Right lobe of liver (tissue), 6 donors: ENCODE results near the gene SUB1. TPM values are rescaled to one million over a fixed set of nuclear protein-coding genes. Genes with fewer than 3 reads are reported as not detected.

Source experiments
- ATAC-seq, 4 donors: fragments of 200-7000 bp; cut with Tn5 transposase; one replicate each; pipeline ENCODE4 v1.9.1; 2020; ENCODE audit warnings: mild to moderate bottlenecking in 4 of 4, moderate library complexity in 4 of 4
- DNase-seq, 3 donors: peaks; one replicate each; pipeline ENCODE4 v3.0.0-alpha.2; 2020
- H3K27ac ChIP-seq, 3 donors: fragments of 200-600 bp; one replicate each; pipeline ENCODE4 v1.8.0; 2022
- H3K27me3 ChIP-seq, 2 donors: fragments of 200-600 bp; one replicate each; pipeline ENCODE4 v1.8.0; 2022
- H3K36me3 ChIP-seq, 4 donors: fragments of 200-600 bp; sonication (generic) in 1 of 4; one replicate each; pipeline versions ENCODE4 v1.5.1 to v1.8.0; 2017 to 2022; ENCODE audit warnings: control low read depth in 1 of 4
- H3K4me1 ChIP-seq, 4 donors: fragments of 200-600 bp; sonication (generic) in 1 of 4; one replicate each; pipeline versions ENCODE4 v1.5.1 to v1.8.0; 2017 to 2022; ENCODE audit warnings: control low read depth in 1 of 4
- H3K4me3 ChIP-seq, 3 donors: fragments of 200-600 bp; one replicate each; pipeline ENCODE4 v1.8.0; 2022
- H3K9me3 ChIP-seq, 4 donors: fragments of 200-600 bp; sonication (generic) in 1 of 4; one replicate each; pipeline versions ENCODE4 v1.5.1 to v1.8.0; 2017 to 2022; ENCODE audit warnings: control low read depth in 1 of 4
- POLR2A ChIP-seq: fragments of 450-650 bp; IDR thresholded peaks from one replicate; pipeline ENCODE4 v1.6.1; 2017; ENCODE audit warnings: antibody characterized with exemption, mild to moderate bottlenecking
- WGBS: methylation state at CpG from one replicate; pipeline ENCODE4 v1.1.6; 2018; ENCODE audit warnings: low coverage, low lambda C conversion rate; ENCODE audit not compliant: insufficient coverage; ENCODE audit errors: missing lambda C conversion rate; 5-methylcytosine and 5-hydroxymethylcytosine counted together
- intact Hi-C, 2 donors: fragments of 100-400 bp; cut with DNase I; formaldehyde crosslinking; loops; one replicate each; pipeline versions ENCODE4 v1.11.2 to v1.14.1; 2022
- total RNA-seq, 6 experiments: library from RNA; depleted of rRNA in 2 of 6; stranded (reverse); fragments of >200 nt in 2 of 6; fragmentation: NEBNext Ultra II Directional in 3 of 6; extraction: Animal tissue kit (Norgen Biotek cat#: 25700) in 3 of 6; gene quantifications; one replicate each; pipeline versions ENCODE4 v1.1.0 to v1.2.4, GENCODE V29; 2016 to 2023
- TF ChIP-seq, protein P1 (sequence below), 4 donors: fragments of 200-600 bp in 3 of 4; fragments of 450-650 bp in 1 of 4; IDR thresholded peaks; one replicate each; pipeline versions ENCODE4 v1.5.1 to v1.8.0; 2016 to 2022; ENCODE audit warnings: antibody characterized with exemption in 4 of 4, mild to moderate bottlenecking in 2 of 4
- donor health status: DM: no; HTN: yes; CAD: no.
- donor health status: DM: no; HTN: no; CAD: no.
- donor health status: DM: no; HTN: no; CAD: no.
- donor health status: DM: no; HTN: yes; CAD: no.
- donor health status: DM: no; HTN: yes; CAD: no.

Gene SUB1
- total RNA-seq, 6 experiments from 2014 or later = 52.5 to 124 (median 94.9) TPM

GRCh38 chr5:32601623-32602295 is 16.4 kb downstream of the SUB1 start:
- H3K4me1 ChIP-seq = peaks cover 0 to 12% (median 0%) of the 10 kb centered on the region in 4 donors

DNA sequence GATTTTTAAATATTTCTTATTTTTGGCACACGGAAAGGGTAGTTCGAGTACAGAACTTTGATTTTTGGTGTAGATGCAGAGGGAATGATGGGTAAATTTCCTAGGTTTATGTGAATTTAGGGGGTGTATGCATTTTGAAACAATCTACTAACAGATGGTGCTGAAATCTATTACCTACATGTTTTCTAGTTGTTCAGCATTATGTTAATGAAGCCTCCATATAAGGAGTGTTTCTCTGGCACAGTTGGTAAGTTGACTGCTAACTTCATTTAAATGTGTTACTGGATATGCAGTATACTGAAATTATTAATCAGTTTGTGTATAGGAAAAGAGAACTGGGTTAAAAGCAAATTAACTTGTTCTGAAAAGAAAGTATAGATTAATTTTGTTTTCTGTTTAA is 17.5 kb downstream of the SUB1 start:
- H3K36me3 ChIP-seq = peaks cover 0 to 33% (median 11%) of the 10 kb centered on the region in 4 donors
- H3K27ac ChIP-seq = no peak overlapping the region
- intact Hi-C loops = no loop called here
- WGBS = 75% methylated on average over 2 of the region's 2 CpGs
- H3K4me1 ChIP-seq = peaks cover 0 to 8% (median 0%) of the 10 kb centered on the region in 4 donors
- ATAC-seq (no peak), DNase-seq (no peak)
- no peak for TF ChIP-seq POLR2A
- TF ChIP-seq, protein P1, sequence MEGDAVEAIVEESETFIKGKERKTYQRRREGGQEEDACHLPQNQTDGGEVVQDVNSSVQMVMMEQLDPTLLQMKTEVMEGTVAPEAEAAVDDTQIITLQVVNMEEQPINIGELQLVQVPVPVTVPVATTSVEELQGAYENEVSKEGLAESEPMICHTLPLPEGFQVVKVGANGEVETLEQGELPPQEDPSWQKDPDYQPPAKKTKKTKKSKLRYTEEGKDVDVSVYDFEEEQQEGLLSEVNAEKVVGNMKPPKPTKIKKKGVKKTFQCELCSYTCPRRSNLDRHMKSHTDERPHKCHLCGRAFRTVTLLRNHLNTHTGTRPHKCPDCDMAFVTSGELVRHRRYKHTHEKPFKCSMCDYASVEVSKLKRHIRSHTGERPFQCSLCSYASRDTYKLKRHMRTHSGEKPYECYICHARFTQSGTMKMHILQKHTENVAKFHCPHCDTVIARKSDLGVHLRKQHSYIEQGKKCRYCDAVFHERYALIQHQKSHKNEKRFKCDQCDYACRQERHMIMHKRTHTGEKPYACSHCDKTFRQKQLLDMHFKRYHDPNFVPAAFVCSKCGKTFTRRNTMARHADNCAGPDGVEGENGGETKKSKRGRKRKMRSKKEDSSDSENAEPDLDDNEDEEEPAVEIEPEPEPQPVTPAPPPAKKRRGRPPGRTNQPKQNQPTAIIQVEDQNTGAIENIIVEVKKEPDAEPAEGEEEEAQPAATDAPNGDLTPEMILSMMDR (IDR thresholded peaks at IDR 0.05) = no peak
- no peak overlapping the region for H3K4me3 ChIP-seq
- H3K27me3 ChIP-seq = no peaks in the 10 kb centered on the region
- H3K9me3 ChIP-seq = no peaks in the 10 kb centered on the region

More at GRCh38 chr5:32601623-32602295, 16.4 kb downstream of the SUB1 start:
- no peaks in the 10 kb centered on the region for H3K27me3 ChIP-seq
- H3K9me3 ChIP-seq = no peaks in the 10 kb centered on the region
- DNase-seq (no peak), ATAC-seq (peak in 3 of 4 donors; percentile 44 to 52 (median 49))
- no peak overlapping the region for H3K27ac ChIP-seq
- peaks cover 0 to 43% (median 12%) of the 10 kb centered on the region in 4 donors for H3K36me3 ChIP-seq
- H3K4me3 ChIP-seq = no peak overlapping the region
- intact Hi-C loops = no loop called here
- 80% methylated on average over 1 of the region's 1 CpG for WGBS
- TF ChIP-seq, protein P1 (IDR thresholded peaks at IDR 0.05) = no peak
- TF ChIP-seq POLR2A = no peak

DNA sequence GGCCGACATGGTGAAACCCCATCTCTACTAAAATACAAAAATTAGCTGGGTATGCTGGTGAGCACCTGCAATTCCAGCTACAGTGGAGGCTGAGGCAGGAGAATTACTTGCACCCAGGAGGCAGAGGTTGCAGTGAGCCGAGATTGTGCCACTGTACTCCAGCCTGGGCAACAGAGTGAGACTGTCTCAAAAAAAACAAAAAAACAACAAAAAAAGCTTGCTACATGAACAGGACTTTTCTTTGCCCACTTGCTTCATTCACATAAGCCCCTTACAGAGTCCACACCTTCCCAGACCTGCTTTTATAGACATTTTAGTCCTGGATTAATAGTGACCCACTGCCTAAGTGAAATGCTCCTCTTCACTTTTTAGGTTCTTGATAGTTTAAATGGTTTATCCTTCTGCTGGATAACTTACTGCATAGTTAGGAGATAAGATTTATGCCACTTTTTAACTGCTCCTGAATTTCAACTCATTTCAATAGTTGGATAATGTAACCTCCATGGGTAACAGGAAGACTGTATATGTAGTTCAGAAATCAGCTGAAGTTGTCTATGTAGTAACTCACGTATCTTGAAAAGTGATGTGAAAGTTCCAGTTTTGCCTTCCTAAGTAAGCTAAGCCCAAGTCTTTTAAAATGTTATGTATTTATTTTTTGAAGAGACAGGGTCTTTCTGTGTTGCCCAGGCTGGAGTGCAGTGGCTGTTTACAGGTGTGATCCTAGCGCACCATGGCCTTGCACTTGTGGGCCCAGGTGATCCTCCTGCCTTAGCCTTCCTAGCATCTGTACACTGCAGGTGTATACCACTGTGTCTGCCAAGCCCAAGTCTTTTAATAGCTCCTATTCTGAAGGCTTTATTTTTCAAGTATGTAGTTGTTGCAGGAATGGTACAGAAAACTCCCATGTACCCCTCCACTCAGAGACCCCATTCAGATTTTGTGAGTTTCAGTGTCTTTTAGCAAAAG is 19.7 kb downstream of the SUB1 start:
- WGBS = 82% methylated on average over 2 of the region's 4 CpGs
- H3K27ac ChIP-seq = no peak overlapping the region
- ATAC-seq = no peak
- H3K4me3 ChIP-seq = no peak overlapping the region
- intact Hi-C loops = no loop called here
- no peak for DNase-seq
- no peaks in the 10 kb centered on the region for H3K27me3 ChIP-seq
- H3K9me3 ChIP-seq = no peaks in the 10 kb centered on the region
- H3K36me3 ChIP-seq = peaks cover 0 to 14% (median 2%) of the 10 kb centered on the region in 4 donors
- H3K4me1 ChIP-seq = peaks cover 0 to 8% (median 0%) of the 10 kb centered on the region in 4 donors
- no peak for TF ChIP-seq POLR2A
- TF ChIP-seq, protein P1 (IDR thresholded peaks at IDR 0.05) = no peak

DNA sequence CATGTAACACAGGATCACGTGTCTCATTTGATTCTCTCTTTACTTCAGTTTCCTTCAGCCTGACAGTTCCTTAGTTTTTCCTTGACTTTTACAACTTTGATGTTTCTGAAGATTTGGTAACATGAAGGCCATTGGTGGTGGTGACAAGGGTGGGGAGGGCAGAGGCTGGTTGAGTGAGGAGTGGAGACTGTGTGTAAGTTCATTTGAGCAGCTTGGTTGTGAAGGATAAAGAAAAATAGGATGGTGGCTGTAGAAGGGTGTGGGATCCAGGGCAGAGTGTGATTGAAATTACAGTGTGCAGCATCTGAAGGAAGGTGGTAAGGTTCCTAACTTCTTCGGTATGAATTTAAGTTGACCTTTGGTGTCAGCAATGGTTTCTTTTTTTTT is 20.4 kb downstream of the SUB1 start:
- Histone ChIP-seq H3K27ac (no peak overlapping the region), H3K36me3 (peaks cover 0 to 13% (median 2%) of the 10 kb centered on the region in 4 donors), H3K27me3 (no peaks in the 10 kb centered on the region), H3K4me1 (peaks cover 0 to 8% (median 0%) of the 10 kb centered on the region in 4 donors), H3K9me3 (no peaks in the 10 kb centered on the region), H3K4me3 (no peak overlapping the region)
- intact Hi-C loops = no loop called here
- DNase-seq = no peak
- 84% methylated on average over 2 of the region's 2 CpGs for WGBS
- TF ChIP-seq, protein P1 (IDR thresholded peaks at IDR 0.05) = no peak
- no peak for TF ChIP-seq POLR2A
- ATAC-seq = no peak
